ENCODE data around the gene BACH2.

BACH2 gene

GRCh38 chr6:89999154-89999553, 297.5 kb downstream of the BACH2 start:
- DNase-seq (ENCODE audit: low read depth in 2 of 2) = no peak

GRCh38 chr6:89997456-89998445, 298.9 kb downstream of the BACH2 start:
- no peak for DNase-seq (ENCODE audit: low read depth in 2 of 2)

DNA sequence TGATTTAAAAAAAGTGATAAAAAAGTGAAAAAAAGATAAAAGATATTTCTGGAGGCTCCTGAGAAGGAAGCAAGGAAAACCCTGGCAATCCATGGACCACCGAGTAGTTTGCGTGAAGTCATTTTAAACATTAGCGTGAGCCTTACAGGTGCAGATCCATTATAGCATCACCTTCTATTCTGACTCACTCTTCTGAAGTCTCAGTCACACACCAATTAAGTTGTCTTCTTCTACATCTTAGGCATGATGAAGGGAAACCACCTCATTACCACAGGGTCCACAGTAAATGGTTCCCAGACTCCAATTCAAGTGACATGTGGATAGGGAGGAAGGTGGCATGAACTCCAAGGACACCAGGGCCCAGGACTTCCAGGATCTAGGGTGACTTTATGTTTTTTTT, 303.2 kb downstream of the BACH2 start:
- DNase-seq (ENCODE audit: low read depth in 2 of 2) = no peak

DNA sequence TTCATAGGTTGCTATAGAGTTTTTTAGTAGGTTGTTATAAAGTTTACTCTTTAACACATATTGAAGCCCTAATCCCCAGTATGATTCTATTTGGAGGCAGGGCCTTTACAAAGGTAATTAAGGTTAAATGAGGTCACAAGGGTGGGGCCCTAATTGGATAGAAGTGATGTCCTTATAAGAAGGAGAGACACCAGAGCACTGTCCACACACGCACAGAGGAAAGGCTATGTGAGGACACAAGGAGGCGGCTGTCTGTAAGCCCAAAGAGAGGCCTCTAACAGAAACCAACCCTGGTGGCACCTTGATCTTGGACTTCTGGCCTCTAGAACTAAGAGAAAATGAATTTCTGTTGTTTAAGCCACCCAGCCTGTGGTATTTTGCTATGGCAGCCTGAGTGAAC, 303.8 kb downstream of the BACH2 start:
- DNase-seq (ENCODE audit: low read depth in 2 of 2) = no peak

- DNase-seq (ENCODE audit: low read depth in 2 of 2) = no peak
Measured at GRCh38 chr6:89989742-89990141, 306.9 kb downstream of the BACH2 start.

GRCh38 chr6:89987830-89988229, 308.8 kb downstream of the BACH2 start:
- no peak for DNase-seq (ENCODE audit: low read depth in 2 of 2)

DNA sequence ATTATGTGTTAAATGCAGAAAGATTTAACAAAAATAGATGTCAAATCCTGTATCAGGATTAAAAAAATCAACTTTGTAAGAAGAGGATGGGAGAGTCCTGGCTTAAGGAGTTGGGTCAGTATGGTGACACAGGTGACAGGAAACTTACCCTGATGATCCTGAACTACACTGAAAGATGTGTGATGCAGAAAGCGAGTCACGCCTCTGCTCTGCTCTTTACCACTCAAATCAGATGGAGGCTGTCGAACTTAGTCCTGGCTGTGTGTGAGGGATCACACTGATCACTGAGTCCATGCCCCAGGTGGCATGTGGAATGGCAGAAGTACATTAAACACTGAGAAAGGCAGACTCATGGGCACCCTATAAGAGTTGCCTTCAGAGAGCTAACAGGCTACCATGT, 309.5 kb downstream of the BACH2 start:
- DNase-seq (ENCODE audit: low read depth in 2 of 2) = no peak

GRCh38 chr6:89986650-89987074, 310.0 kb downstream of the BACH2 start:
- no peak for DNase-seq (ENCODE audit: low read depth in 2 of 2)

DNA sequence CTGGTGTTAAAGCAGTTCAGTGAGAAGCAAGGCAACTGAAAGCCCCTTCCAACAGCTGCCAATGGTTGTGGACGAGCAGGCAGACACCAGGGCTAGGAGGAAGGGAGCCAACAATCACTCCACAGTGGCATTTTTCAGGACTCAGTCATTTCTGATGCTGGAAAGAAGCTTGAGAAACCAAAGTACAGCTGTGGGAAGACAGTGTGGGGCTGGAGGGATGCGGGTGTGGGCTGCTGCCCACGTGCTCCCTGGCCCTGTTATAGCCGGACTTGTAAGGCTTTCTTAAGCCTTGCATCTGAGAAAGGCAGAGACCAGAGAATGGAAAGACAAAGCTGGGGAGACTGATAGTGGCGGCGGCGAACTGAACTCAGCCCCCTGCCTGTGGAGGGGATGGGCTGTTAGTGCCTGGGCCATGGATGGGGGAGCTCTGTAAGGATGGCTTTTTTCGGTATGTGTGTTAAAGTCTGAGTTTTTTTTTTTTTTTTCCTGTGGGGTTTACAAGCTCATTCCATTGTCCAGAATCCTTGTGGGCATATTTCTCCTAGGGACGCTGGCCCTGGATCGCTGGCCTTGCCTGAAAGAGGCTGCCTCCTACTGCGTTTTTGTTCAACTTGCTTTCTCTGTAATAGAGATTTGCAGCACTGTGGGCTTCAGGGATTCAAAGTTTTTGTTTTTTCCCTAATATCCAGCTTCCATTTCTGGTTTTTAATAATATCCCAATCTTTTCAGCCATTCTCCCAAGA, 310.7 kb downstream of the BACH2 start:
- DNase-seq (ENCODE audit: low read depth in 2 of 2) = no peak

DNA sequence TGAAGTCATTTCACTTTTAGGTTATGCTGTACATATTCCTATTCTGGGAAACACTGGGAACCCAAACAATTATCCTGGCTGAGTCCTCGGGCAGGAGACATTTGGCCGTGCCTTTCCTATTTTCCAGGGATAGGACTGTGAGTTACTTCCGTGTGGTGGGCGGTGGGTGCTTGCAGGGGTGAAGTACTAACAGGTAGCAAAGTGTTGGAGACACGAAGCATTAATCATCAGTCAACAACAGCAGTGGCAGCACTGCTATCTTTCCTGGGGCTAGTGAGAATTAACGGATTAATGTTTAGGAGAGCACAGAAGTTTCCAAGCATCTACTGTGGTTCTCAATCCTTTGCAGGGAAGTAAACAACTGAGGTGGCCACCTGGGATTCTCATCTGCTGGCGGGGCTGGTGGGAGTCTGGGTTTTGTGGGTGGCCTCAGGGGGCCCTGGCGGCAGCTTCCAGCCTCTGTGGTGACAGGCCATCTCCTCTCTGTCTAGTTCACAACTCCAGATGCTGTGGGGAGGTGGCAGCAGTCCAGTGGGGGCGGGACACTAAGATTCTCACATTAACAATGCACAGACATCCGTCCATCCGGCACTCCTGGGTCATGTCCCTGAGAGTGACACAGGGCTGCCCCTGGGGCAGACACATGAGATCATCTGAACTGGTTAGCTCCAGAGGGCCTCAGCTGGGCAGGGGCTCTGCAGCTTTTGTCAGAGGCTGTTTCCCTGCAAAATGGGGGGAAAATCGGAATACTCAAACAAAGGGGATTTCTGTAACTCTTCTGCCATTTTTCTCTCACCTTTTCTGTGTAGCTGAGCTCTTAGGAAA, 311.5 kb downstream of the BACH2 start:
- DNase-seq (ENCODE audit: low read depth in 2 of 2) = no peak

DNA sequence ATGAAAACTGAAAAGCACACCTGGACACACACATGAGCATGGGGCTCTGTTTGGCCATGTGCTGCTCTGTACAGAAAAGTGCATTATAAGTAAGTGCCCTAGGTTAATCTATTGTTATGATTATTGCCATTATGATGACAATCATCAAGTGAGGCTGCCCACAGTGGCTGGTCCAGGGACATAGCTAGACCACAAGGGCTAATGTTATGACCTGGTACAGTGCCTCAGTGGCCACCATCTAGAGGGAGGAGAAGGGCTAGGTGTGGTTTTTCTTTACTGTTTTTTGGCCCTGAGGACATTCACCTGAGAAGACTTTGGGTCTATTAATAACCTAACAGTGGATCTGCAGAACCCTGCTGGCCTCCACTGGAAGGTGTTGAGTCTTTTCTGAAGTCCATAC, 316.3 kb downstream of the BACH2 start:
- DNase-seq (ENCODE audit: low read depth in 2 of 2) = no peak

GRCh38 chr6:89979481-89980119, 317.0 kb downstream of the BACH2 start:
- no peak for DNase-seq (ENCODE audit: low read depth in 2 of 2)

DNA sequence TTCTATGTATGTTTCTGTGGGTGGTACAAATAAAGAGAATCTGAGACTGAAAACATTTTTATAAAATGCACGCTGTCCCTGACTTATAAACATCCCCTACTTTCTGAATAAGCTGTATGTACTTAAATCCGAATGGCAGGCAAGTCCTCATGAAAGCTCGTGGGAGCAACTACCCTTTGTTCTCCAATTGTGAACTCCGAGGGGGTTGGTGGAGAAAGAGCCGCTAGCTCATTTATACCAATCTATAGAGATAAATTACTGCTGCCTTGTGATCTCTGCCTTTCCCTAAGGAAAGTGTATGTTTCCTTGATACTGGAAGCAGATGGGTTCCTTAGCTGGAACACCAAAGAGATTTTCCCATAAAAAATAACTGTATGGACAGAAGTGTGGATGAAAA, 317.9 kb downstream of the BACH2 start:
- DNase-seq (ENCODE audit: low read depth in 2 of 2) = no peak

- DNase-seq (ENCODE audit: low read depth in 2 of 2) = no peak
Measured at GRCh38 chr6:89977808-89978748, 318.6 kb downstream of the BACH2 start.

DNA sequence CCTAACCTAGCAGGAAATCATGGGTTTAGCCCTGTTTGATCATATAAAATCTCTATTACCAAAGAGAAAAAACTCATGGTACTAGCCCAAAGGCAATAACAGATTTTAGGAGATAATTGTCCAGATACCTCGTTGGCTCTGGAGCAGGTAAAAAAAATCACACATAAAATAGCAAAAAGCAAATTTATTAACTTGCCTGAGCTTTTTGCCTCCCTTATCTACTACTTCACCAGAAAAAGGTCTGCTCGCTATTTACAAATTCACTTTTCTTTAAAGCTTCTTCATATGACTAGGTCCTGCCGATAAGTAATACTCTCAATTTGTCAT, 320.0 kb downstream of the BACH2 start:
- DNase-seq (ENCODE audit: low read depth in 2 of 2) = no peak

DNA sequence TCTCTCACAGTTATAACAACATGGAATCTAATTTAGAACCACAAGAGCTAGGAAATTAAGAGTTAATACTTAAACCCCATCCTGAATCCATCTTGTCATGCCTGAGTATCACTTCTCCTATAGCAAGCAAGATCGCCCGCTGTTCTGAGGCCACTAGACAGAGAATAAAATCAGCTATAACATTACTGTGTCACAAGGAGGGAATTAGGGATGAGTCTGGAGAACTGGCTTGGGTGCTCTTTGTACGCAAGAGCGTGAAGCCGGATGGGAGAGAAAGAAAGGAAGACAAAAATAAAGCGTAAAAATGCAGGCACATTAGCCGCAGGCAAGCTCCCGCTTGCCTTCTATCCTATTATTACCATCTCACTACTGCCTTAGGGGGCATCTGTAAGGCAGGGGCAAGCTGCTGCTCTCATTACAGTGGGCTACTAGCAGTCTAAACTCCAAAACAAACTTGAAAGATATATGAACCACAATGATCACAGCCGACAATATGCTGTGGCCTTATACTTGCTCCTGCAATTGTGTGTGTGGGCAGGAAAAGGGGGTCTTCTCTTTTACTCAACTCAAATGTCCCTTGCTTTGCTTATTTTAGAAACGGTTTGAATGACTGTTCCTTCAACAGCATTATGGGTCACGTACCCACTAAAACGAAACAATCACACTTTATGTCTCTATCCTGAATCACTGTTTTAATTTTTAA, 320.5 kb downstream of the BACH2 start:
- no peak for DNase-seq (ENCODE audit: low read depth in 2 of 2)

DNA sequence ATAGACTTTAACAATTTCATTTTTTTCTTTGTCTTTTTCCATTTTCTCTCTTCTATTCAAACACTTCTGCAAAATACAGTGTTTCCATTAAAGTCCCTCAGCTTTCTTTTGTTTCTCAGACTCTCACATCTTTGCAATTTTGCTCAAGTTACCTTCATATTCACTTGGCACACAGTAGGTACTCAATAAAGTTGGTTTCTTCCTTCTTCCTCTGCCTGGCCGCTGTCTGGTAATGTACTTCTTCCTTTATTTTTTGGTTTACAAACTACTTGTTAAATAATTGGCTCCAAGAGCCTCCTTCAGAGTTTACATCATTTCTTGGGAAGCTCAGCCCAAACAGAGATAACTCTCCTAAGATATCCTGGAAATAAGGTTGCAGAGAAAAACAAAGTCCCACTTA, 321.3 kb downstream of the BACH2 start:
- no peak for DNase-seq (ENCODE audit: low read depth in 2 of 2)

GRCh38 chr6:89974834-89975233, 321.8 kb downstream of the BACH2 start:
- DNase-seq (ENCODE audit: low read depth in 2 of 2) = no peak

DNA sequence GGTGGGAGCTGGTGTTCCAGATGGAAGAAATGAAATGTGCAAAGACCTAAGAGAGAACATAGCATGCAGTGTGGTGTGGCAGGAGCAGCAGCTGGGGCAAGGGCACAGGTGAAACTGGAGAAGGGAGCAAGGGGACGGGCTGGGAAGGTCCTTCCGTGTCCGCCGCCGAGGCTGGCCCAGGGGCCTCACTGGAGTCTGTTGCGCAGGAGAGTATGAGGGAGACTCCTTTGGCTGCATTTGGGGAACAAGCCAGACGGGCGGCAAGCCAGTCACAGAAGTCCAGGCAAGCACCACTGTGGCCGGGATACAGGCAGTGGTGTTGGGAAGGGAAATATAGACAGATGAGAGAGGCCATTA, 324.6 kb downstream of the BACH2 start:
- no peak for DNase-seq (ENCODE audit: low read depth in 2 of 2)
